Measurements from ENCODE around the gene RAB26.
"Not testable (repeated sequence)": the region's sequence is repeated elsewhere in the genome, so short reads cannot be mapped to it uniquely, and the experiment has no call there.

Gene RAB26

DNA sequence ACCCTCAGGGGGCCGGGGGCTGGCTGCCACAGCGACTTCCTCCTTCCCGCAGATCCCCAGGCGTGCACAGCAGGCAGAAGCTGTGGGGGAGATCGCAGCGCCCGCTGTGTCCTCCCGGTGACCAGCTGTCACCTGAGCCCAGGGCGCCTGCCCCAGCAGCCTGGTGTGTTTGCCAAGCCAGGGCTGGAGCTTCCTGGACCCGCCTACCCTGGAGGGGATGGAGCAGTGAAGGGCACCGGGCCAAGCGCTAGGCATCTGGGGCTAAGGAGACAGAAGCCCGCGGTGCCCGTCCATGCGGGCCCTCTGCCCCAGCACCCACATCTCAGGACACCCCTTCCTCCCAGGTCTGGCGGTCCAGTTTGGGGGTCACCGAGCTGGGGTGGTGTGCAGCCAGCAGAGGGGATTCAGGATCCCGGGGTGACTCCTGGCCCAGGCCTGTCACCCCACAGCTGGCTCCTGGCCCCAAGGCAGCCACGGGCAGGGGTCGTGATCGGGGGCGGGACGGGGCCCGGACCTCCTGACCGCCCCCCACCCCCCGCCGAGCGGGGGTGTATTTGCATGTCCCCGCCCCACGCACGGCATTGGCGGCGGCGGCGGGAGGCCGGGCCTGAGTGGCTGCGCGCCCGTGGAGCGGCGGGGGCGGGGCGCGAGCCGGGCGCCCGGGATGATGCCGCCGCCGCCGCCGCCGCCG is at the start of gene RAB26:
TSS of gene RAB26 (plus strand) at position 645 of the 691 bp plus-strand sequence. CDS start 159 bp downstream, outside the sequence.
- DNase-seq: peak; percentile 87

- not testable (repeated sequence) for DNase-seq
These were observed 46.8 kb upstream of the RAB26 start for GRCh38 chr16:2101581-2101980.

GRCh38 chr16:2102471-2102870 is 46.0 kb upstream of the RAB26 start:
- DNase-seq: no peak

GRCh38 chr16:2104464-2104863 is 44.0 kb upstream of the RAB26 start:
- not testable (repeated sequence) for DNase-seq

DNA sequence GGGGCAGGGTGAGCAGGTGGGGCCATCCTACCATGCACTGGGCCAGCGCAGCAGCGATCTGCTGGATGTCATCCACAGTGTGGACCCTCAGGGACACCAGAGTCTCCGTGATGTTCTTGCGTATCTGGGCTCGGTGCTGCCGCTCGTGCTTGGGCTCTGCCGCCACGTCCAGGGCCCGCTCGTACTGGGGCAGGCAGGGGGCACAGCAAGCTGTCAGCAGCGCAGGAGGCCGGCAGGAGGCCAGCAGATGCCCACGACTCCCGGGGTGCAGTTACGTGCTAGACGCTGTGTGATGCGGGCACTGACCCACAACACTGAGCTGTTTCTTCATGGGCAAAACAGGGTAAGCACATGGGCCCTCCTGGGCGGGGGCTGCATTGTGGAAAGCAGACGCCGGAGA is 43.1 kb upstream of the RAB26 start:
- not testable (repeated sequence) for DNase-seq

- DNase-seq: not testable (repeated sequence)
These were observed 42.7 kb upstream of the RAB26 start for GRCh38 chr16:2105769-2106168.

GRCh38 chr16:2106211-2106610 is 42.2 kb upstream of the RAB26 start:
- DNase-seq: not testable (repeated sequence)

DNA sequence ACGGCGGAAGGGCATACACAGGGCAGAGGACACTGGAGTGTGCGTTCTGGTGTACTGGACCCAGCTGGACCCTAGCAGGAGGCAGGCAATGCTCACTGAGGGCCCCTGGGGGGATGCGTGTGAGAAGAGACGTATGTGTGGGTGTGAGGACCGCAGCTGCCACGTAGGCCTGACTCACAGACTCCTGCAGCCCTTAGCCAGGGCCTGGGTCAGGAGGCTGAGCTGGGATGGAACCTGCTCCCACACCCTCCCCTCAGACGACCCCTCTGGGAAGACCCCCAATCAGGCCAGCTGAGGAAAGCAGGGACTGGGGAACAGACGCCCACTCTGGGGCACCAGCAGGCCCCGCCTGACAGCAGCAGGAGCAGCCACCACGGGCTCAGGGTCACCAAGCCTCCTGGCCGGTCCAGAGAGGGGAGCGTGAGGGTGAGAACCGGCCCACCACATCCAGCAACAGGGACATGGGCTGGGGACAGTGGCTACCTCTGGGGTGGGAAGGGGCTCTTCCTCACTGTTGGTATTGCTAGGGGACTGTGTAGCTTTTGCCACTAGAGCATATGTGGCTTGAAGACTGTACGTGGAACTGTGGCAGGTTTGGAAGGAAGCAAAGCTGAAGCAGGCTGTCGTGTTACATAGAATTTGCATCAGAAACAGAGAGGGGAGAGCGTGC is 41.2 kb upstream of the RAB26 start:
- DNase-seq: not testable (repeated sequence)

GRCh38 chr16:2107791-2108125 is 40.7 kb upstream of the RAB26 start:
- DNase-seq: not testable (repeated sequence)

- DNase-seq: not testable (repeated sequence)
These were observed 39.8 kb upstream of the RAB26 start for GRCh38 chr16:2108446-2109270.

DNA sequence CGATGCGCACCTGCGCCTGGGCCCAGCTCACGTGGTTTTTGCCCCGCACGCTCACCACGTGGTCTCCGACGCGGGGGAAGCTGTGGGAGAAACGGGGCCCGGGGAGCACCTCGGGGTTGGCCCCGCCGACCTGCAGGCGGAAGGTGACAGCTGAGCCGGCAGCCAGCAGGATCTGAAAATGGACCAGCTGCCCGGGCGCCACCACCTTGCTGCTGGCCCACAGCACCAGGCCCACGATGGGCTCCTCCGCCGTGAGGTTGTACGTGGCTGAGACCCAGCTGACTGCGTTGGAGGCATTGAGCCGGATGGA is 39.2 kb upstream of the RAB26 start:
- DNase-seq: not testable (repeated sequence)

DNA sequence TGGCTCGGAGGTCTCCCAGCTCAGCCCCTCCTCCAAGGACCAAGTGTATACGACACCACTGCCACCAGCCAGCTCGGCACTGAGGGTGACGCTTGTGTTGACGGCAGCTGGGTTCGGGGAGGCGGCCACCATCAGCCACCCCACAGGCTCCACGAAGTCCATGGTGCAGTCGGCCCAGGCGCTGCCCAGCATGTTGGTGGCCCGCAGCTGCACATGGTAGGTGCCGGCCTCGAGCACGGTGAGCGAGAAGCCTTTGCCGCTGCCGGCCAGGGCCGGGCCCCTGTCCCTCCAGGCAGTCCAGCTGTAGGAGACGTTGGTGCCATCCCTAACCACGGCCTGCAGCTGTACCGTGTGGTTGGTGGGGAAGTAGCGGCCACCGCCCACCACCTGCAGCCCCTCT is 38.6 kb upstream of the RAB26 start:
- DNase-seq: not testable (repeated sequence)

DNA sequence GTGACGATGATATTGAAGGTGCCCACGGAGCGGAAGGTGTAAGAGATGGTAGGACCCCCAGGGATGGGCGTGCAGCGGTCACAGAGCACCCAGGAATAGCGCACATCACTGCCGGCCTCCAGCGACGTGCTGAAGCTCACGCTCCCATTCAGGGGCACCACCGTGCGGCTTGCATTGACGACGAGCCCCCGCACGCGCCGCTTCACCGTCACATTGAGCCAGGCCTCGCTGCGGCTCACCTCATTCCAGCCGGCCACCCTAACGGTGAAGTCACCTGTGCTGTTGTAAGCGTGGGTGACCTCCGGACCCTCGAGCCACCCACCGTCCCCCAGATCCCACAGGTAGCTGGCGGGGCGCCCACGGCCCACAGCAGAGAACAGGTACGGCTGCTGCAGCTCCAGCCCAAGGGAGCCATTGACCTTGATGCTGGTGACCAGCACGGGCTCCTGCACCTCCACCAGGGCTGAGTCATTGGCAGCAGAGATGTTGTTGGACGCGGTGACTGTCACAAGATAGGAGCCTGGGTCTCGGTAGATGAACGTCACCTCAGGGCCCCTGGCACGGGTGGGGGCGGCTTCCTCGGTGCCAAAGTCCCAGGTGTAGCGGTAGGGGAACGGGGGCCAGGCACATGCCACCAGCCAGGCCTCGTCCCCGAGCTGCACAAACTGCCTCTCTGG is 38.0 kb upstream of the RAB26 start:
- not testable (repeated sequence) for DNase-seq

GRCh38 chr16:2111009-2111353 is 37.4 kb upstream of the RAB26 start:
- not testable (repeated sequence) for DNase-seq

GRCh38 chr16:2111412-2112335 is 36.8 kb upstream of the RAB26 start:
- not testable (repeated sequence) for DNase-seq

DNA sequence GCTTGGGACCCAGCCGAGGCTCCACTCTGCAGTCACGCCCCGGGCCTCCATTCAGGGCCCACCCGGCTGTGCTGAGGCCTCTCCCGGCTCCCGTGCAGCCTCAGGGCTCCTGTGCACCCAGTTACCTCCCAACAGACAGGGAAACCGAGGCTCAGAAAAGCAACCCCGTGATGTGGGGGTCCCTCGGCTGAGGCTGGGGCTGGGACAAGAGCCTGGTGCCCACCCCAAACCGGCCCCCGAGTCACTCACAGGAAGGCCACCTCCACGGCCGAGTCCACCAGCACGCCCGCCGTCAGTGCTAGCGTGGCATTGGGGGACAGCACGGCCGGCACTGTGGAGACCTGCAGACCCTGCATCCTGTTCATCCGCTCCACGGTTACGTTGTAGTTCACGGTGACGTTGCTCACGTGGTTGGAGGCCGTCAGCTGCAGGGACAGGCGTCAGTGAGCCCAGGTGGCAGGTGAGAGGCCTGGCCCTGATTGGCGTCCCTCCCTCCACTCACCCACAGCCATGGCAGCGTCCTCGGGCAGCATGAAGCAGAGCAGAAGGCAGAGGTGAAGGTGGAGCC is 35.8 kb upstream of the RAB26 start:
- not testable (repeated sequence) for DNase-seq

DNA sequence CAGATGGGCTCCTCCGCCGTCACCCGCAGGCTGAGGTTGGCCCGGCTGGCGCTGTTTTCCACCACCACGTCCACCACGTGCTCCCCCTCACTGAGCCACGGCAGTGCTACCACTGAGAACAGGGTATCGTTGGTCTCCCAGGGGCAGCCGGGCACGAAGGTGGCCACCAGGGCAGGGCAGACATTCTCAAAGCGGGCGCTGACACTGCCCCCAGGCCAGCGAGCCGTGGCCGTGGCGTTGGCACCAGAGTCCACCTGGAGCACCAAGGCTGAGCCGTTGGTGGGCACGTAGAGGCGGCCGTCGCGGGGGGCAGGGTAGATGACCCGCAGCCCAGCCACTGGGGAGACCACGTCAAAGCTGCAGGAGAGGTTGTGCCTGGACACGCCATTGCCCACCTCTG is 34.2 kb upstream of the RAB26 start:
- DNase-seq: not testable (repeated sequence)

- DNase-seq: not testable (repeated sequence)
These were observed 33.4 kb upstream of the RAB26 start for GRCh38 chr16:2114885-2115590.

DNA sequence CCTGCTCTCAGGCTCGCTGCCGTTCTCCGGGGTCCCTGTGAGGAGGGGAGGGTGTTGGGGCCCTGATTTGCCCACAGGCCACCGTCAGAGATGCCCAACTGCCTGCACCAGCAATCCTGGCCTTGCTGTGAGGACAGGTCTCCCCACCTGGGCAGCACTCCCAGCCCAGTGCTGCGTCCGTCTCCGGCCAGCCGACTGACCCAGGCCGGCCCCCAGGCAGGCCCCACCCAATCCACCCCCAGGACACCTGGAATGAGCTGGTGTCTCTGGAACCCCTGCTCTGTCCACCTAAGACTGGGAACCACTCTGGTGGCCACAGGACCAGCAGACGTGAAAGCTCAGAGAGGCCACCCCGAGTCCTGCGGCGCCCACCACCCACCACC is 32.8 kb upstream of the RAB26 start:
- DNase-seq: no peak

- DNase-seq: not testable (repeated sequence)
These were observed 32.0 kb upstream of the RAB26 start for GRCh38 chr16:2116428-2116827.

GRCh38 chr16:2117341-2117740 is 31.1 kb upstream of the RAB26 start:
- DNase-seq: not testable (repeated sequence)

Measured in NCI-H2171 (cell line).